GM18505 (cell line): ENCODE measurements around the gene IL22RA1.

Experiments
- ATAC-seq: cut with Tn5 transposase; IDR thresholded peaks from one replicate; pipeline ENCODE4 v1.9.1; 2021; ENCODE audit not compliant: unreplicated experiment
- POLR2A ChIP-seq: IDR thresholded peaks from 4 replicates; pipeline ENCODE4 v1.6.1; 2011; ENCODE audit warnings: borderline replicate concordance; ENCODE audit not compliant: insufficient read depth, insufficient read length; ENCODE audit errors: extremely low read depth

The IL22RA1 gene

GRCh38 chr1:24178407-24178806, 35.5 kb upstream of the IL22RA1 start:
- TF ChIP-seq POLR2A: no peak
- ATAC-seq: no peak

- TF ChIP-seq POLR2A: no peak
- ATAC-seq: no peak
These were observed 34.2 kb upstream of the IL22RA1 start for GRCh38 chr1:24177161-24177560.

- ATAC-seq: no peak
- TF ChIP-seq POLR2A: no peak
These were observed 32.3 kb upstream of the IL22RA1 start for GRCh38 chr1:24175033-24175755.

GRCh38 chr1:24173638-24174575, 31.0 kb upstream of the IL22RA1 start:
- ATAC-seq: no peak
- no peak for TF ChIP-seq POLR2A

GRCh38 chr1:24172598-24172997, 29.7 kb upstream of the IL22RA1 start:
- no peak for ATAC-seq
- TF ChIP-seq POLR2A: no peak

GRCh38 chr1:24169286-24169685, 26.3 kb upstream of the IL22RA1 start:
- no peak for ATAC-seq
- TF ChIP-seq POLR2A: no peak

- no peak for TF ChIP-seq POLR2A
- no peak for ATAC-seq
These were observed 25.3 kb upstream of the IL22RA1 start for GRCh38 chr1:24168245-24168644.

GRCh38 chr1:24167008-24167407, 24.1 kb upstream of the IL22RA1 start:
- TF ChIP-seq POLR2A: no peak
- no peak for ATAC-seq

GRCh38 chr1:24165500-24165899, 22.6 kb upstream of the IL22RA1 start:
- TF ChIP-seq POLR2A: no peak
- no peak for ATAC-seq

- no peak for ATAC-seq
- TF ChIP-seq POLR2A: no peak
These were observed 21.1 kb upstream of the IL22RA1 start for GRCh38 chr1:24164004-24164403.

- ATAC-seq: no peak
- TF ChIP-seq POLR2A: no peak
These were observed 19.3 kb upstream of the IL22RA1 start for GRCh38 chr1:24162201-24162600.

GRCh38 chr1:24161270-24161669, 18.3 kb upstream of the IL22RA1 start:
- no peak for ATAC-seq
- TF ChIP-seq POLR2A: no peak

GRCh38 chr1:24159366-24159765, 16.4 kb upstream of the IL22RA1 start:
- no peak for TF ChIP-seq POLR2A
- no peak for ATAC-seq
